MV-4-11 (cell line): ENCODE data around the gene HOXD3.

Source experiments
- DNase-seq: peaks from one replicate; lab custom pipeline; 2025; lab: John Stamatoyannopoulos, UW

The HOXD3 gene

DNA sequence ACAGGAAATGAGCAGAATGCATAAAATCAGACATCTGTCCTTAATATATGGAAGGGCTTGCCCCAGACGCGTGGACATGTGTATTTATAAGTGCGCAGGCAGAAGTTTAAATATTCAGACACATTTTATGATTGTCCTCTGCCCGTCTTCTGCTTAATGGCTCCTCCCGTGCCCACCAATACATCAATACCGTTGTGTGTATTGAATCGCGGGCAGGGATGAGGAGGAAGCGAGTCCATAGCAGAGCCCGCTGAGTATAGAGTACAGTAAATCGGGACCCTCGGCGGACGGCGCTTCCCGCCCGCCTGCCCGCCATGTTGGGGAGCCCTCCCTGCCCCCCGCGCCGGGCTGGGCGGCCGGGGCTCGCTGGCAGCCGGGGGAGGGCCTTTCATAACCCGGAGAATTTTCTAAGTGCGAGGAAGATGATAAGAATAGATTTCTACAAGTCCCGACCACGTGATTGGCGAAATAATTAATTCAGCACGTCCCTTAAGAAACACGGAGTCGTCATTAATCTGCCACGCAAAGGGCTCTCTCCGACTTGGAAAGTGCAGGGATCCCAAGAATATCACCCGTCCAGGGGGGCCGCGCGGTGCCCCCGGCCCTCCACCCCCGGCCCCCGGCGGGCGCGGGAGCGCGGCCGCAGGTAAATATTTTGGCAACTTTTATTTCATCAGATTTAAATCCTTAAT lies at the start of gene HOXD3:
TSS of gene HOXD3 (plus strand) at position 501 of the 692 bp plus-strand sequence. CDS start 11,808 bp downstream, outside the sequence.
- DNase-seq = no peak

DNA sequence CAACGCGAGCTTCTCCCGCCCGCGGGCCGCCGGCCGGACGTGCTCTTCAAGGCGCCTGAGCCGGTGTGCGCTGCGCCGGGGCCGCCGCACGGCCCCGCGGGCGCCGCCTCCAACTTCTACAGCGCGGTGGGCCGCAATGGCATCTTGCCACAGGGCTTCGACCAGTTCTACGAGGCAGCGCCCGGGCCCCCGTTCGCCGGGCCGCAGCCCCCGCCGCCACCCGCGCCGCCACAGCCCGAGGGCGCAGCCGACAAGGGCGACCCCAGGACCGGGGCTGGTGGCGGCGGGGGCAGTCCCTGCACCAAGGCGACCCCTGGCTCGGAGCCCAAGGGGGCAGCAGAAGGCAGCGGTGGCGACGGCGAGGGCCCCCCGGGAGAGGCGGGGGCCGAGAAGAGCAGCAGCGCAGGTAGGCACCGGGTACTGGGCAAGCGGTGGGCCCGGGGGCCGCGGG lies 49.4 kb upstream of the HOXD3 start:
- DNase-seq = no peak

DNA sequence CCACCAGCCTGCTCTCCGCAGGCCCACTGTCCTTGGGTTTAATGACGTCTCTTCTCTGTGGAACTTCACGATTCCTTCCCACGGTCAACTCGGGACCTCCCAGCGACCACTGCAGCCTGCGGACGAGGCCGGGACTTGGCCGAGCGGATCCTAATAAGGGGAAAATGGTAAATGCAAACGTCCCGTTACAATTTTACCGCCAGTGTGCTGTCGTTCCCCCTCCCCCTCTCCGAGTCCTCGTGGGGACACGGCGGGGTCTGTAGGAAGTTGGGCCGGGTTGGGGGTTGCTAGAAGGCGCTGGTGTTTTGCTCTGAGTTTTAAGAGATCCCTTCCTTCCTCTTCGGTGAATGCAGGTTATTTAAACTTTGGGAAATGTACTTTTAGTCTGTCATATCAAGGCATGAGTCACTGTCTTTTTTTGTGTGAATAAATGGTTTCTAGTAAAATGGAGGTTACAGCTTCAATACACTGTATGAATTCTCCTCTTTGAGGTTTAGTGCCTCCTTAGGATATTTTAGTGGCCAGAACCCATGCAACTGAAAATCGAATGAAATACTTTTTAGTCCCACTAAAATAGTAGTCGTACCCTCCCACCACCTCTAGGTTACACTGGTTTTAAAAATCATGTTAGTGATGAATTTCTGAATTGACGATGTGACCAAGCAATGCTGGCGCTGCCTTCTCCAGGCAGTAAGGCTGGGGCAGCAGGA lies 47.8 kb upstream of the HOXD3 start:
- DNase-seq = no peak

DNA sequence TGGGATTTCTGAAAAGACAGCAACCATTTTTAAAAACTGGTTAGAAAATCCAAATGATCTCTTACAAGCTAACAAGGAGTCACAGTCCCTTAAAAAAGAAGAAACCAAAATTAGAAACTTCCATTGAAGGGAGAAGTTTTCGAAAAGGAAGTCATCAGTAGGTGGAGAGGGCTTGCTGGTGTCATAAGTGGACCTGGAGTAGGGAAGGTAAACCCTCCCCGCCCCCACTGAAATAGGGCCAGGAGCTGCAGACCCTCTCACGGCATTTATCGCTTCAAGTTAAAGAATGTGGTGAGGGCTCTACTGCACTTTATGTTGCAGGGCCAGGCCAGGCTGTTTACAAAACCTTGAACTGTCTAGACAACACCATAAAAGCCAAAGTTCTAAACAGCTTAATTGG lies 47.2 kb upstream of the HOXD3 start:
- DNase-seq = no peak

DNA sequence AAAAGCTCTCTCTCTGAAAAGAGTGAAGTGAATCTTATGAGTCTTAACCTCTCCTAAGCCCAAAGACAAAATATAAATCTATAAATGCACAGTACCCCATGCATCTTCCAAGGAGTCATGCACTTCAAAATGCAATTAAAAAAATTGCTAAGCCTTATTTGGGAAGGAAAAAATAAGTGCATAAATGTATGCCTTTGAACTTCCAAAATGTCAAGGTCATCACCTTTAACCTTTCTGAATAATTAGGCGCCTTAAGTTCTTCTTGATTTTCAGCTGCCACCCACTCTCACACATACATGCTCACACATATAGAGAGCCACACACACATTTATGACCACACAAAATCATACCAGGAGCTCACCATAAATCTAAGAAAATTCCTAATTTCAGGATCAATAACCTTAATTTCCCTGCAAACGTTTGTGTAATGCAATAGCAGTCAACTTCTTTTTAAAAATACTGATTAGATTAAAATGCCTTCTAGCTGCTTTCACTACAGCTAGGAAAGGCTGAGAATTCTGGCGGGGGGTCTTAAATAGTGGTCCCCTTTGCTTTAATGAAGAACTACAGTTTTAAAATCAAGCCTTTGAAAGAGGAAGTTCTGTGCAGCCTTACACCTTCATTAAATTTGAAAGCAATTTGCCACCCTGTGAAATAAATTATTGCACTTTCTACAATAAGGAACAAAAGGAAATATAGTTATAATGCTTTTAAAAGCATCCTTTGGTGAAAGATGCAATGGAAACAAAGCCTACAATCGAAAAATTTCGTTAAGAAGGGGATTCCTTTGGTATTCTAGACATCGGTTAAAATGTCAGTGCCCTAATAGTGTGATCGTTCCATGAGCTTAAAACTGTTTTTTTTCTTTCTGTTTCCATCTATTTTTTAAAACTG lies 46.4 kb upstream of the HOXD3 start:
- DNase-seq = no peak

DNA sequence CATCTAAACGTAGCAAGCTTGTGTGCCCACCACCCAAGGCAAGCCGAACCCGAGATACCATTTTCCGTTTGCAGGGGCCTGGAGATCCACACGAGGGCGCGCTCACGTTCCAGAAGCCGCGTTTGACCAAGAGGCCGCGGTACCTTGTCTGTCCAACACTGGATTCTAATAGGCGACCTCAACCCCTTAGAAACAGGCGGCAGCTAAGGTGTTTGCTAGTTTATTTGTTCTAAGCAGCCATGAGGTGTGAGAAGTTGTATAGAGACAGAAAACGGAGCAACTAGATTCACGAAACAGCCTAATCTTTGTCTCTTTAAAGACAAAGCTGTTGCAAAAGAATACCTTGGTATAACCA lies 45.8 kb upstream of the HOXD3 start:
- no peak for DNase-seq

DNA sequence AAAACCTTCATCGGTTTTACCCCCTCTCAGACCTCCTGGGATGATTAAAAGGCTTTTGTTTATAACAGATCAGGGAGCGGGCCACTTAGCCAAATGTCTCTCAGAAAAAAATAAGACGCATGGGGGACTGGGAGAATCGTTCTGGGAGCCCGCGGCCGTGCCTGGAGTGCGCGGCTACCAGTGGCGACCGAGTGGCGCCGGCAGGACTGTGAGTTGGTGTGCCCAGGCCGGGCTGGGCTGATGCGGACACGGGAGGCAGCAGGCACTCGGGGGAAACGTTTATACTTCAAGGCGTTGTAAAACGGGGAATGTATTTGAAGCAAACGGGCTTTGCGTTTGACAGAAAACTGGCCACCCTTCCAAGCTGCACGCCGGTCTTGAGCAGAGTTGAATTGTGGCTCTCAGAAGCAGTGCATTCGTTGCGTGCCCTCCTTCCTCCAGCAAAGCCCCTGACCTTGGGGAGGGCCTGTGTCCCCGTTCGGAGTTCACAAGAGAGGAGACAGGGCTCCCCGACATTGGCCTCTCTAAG lies 45.2 kb upstream of the HOXD3 start:
- DNase-seq = no peak

DNA sequence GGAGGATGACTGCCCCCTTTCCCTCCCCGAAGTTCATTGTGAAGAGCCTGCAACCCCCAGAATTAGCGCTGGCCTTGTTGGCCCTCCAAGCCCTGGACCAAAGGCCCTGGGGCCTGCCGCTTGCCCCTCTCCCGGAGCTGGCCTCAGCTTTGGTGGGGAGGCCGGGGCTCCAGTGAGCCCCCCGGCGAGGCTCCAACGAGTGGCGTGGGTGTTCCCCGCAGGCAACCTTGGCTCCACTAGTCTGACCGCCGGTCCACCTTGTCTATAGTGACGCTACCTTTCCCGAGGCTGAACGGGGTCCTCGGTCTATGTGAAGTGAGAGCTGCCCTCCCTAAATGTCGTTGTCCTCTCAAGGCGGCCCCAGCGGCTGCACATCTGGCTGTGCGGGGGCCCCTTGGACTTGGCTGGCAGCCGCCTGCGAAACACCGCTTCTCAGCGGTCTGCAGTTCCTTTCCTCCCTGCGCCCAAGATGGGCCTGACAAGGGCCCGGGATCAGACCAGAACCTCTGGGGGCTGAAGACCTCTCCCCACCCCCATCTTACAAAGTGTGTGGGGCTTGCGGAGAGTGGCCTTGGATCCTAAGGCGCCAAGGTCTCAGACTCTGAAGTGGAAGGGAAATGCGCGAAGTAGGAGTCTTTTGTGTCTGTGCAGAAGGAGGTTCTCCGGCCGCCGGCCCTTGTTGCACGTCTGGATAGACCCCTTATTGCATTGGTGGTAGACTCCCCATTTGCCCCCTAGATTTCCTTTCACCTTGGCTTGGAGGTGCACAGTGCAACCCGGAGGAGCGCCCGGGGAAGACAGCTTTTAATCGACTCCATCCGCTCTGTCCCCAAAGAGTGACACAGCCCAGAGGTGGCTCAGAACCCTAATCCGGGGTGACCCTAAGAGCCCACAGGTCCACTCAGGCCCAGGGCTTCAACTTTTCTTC lies 44.5 kb upstream of the HOXD3 start:
- no peak for DNase-seq

DNA sequence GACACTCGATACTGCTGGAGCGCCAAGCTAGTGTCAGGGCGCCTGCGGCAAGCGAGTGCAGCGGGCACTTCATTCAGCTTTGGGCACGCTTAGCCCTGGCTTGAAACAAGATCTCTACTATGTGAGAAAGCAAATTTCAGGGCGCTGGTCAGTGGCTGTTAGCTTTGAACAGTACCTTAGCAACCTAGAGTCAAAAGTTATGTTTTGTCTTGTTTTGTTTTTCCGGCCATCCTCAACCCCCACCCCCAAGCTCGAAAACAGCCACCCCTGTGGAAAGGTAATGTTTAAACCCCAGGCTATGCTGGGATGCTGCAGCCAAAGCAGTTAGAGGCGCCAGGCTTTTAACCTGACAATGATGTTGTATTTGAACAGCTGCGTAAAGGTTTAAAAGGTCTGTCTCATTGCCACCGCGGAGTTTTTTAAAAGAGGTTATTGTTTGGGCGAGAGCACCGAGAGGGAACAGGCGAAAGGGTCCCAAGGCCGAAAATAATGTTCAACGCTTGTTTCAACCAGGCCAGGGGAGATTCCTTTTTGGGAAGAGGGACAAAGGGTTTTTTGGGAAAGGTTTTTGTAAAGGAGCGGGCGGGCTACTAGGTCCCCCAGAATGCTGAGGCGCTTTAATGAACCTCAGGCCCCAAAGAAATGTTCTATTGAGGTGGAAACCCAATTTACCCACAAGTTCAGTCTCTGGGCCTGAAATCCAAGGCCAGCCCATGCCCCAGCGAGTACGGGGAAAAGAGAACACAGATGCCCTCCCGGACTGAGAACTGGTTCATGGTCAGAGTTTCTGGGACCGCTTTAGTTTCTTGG lies 42.8 kb upstream of the HOXD3 start:
- DNase-seq = no peak

DNA sequence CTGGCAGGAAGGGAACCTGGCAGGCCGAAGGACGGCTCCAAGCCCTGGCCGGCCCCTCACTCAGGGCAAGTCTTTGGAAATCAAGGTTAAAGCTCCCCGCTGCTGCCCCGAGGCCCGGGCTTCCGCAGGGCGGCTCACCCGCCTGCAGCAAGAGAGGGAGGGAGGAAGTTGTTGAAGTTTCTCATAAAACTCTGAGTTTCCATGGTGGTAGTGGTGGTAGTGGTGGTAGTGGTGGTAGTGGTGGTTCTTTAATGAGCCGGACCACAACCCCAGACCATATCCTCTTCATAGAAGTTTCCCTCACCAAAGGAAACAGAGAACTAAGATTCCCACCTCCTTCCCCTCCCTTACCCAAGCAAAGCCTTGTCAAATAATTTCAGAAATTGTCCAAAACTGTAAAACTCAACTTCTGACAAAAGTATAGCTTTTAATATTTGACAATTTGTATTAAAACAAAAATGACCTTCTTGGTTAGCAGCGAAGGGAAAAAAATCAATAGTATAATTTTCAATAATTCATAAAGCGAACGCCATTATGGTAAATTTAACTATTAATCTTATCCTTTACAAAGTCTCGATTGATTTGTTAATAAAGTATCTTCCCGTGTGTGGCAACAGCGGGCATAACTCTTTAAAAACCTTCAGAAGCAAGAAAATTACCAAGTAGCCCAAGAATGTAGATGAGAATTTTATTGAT lies 42.0 kb upstream of the HOXD3 start:
- peak; percentile 43 for DNase-seq

DNA sequence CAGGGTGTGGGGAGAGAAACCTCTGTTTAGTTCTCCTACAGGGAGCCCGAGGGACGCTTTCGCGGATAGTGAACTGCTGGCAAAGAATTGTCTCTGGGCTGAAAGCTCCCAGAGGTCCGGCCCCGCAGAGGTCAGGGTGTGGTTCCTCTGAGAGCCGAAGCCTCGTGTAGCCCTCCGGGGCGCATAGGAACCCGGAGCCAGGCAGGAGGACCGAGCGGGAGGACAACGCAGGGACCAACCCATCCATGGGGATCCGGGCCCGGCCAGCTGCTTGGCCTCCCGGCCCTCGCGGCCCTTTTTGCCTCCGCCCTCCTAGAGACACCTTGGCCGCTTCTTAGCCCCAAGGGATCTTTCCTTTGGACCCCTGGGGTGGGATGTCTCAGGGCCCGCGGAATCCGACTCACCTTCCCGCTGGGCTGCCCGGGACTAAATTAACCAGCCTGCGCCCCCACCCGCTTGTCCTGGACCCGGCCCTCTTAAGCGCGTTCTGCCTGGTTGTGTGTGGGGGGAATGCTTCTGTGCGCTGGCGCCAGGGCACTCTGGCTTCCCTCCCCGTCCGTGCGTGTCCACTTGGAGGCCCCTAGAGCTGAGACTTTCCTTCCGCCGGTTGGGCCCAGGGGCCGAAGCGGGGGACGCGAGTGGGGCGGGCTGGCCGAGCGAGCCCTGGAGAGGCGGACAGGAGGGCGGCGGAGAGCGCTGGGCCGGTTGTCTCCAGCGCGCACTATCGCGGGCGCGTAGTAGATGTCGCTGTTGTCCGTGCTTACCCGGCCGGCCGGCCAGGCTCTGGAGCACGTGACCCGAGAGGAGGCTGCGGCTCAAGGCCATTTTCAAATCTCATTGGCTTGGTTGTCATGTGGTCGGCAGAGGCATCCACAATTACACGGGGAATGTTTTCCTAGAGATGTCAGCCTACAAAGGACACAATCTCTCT lies 41.0 kb upstream of the HOXD3 start, which contains the start of gene HOXD10:
TSS of gene HOXD10 (plus strand) at position 896 of the 931 bp plus-strand sequence. CDS start 56 bp downstream, outside the sequence.
- DNase-seq = no peak

DNA sequence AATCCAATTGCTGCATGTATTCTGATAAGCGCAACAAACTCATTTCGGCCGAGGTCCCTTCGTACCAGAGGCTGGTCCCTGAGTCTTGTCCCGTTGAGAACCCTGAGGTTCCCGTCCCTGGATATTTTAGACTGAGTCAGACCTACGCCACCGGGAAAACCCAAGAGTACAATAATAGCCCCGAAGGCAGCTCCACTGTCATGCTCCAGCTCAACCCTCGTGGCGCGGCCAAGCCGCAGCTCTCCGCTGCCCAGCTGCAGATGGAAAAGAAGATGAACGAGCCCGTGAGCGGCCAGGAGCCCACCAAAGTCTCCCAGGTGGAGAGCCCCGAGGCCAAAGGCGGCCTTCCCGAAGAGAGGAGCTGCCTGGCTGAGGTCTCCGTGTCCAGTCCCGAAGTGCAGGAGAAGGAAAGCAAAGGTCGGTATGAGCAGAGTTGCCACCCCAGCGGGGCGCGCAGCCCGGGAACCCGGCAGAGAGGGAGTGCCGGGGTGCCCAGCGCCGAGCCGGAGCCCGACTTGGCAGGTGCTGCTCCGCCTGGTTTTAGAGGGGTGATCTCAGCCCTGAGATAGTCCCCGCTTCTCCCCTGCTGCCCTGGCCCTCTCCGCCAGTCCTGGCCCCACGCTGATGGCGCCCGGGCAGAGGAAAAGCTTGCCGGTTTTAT lies 39.8 kb upstream of the HOXD3 start:
- no peak for DNase-seq

DNA sequence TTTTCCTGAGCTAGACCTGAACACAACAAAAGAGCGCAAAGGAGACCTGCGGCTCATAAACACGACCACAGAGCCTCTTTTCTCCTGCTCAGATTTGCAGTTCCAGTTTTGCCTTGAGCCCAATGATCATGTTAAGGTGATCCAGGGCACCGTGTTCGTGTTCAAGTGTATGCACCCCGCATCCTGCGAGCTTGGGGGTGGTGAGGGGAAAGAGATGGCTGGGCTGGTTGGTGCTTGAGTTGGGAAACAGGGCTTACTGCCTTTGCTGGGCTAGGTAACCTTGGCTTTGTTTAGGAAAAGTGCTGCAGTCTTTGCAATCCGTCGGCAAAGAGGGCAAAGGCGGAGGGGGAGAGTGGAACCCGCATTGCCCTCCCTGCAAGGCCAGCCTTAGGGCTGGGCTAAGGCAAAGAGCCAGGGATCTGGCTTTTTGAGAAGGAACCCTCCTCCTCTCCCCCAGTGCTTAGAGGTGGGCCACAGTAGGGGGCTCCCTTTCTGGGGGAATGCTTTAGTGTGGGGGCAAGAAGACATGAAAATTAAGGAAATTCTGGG lies 39.2 kb upstream of the HOXD3 start:
- no peak for DNase-seq

DNA sequence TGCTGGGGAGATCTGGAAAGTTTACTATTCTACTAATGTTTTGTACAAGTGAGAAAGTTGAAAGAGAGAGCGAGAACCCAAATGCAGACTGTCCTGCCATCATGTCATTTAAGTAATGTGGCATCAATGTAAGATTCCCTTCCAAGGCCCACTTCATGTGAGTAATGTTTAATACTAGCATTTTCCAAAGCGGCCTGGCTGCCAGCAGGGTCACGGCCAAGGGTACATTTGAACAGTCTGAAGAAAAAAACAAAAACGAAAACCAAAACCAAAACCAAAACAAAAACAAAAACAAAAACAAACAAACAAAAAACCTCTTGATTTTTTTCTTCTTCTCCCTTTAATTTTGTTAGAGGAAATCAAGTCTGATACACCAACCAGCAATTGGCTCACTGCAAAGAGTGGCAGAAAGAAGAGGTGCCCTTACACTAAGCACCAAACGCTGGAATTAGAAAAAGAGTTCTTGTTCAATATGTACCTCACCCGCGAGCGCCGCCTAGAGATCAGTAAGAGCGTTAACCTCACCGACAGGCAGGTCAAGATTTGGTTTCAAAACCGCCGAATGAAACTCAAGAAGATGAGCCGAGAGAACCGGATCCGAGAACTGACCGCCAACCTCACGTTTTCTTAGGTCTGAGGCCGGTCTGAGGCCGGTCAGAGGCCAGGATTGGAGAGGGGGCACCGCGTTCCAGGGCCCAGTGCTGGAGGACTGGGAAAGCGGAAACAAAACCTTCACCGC lies 38.3 kb upstream of the HOXD3 start:
- peak; percentile 16 for DNase-seq

DNA sequence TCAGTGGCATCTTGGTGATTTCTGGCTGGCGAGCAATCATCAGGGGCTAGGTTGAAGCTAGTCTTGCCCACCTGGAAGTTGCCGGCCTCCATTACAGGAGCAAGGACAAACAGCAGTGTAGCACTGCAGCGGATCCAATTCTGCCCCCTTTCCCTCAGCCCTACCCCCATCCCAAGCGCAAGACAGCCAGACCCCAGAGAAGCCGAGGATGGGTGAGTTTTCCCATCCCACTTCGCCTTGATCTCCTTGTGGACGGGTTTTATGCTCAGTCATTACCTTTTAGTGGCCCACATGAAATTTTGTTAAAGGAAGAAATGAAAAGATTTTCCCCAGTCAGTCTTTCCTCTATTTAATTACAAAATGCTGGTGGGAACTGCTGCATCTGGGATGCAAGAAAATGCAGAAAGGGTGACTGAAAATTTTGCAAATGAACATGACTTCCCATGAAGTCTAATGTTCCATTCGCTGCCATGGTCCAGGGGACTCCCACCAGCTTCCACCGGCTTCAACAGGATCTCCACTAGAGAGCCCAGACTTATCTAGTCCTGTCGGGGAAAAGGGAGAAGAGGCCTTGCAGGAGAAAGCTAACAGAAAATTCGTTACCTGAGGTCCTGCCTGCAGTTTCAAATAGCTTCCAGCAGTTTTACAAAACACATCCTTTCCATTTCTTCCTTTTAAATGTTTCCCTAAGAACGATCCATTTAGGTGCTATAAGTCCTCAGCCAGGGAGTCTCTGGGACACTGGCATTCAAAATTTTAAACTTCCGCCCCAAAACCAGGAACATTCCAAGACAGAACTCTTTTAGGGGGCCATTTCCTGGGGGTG lies 36.5 kb upstream of the HOXD3 start:
- DNase-seq = no peak
